ENCODE results near the gene ZMIZ1.

DNA sequence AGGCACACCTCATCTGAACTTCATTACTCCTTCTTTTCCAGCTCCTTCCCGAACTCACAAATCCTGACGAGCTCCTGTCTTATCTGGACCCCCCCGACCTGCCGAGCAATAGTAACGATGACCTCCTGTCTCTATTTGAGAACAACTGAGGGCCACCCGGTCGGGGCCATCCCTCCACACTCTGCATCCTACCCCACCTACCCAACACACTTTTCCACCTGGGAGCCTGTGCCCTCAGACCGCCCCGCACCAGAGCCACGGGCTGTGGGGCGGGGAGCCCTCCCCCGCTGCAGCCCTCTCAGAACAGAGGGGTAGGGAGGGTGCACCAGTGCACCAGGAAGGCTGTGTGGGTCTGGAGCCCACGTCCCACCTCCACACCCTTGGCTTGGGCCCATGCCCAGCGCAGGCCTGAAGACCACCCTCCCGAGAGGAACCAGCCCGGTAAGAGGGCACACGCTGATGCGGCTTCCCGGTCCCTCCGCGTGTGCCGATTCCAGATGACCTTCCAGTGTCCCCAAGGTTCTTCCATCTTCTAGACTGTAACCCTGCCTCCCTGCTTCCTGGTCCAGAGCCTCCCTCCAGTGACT lies 243.9 kb downstream of the ZMIZ1 start:
- TF ChIP-seq CTCF (conservative IDR thresholded peaks at IDR 0.05; ENCODE audit: low read depth, low read length) (no peak), EZH2 (IDR thresholded peaks at IDR 0.05; ENCODE audit: borderline replicate concordance, low read depth, low read length, poor library complexity, severe bottlenecking) (no peak)
